Measurements from ENCODE around the gene TK2.

The TK2 gene

GRCh38 chr16:66458292-66458691, 91.6 kb downstream of the TK2 start:
- no peak for DNase-seq (ENCODE audit: low read depth in 2 of 2)
- no peak for TF ChIP-seq CTCF (IDR thresholded peaks at IDR 0.05; ENCODE audit: low read depth, low read length)
- H3K4me3 ChIP-seq (replicated peaks in 1 of 2; ENCODE audit: low read depth in 2 of 2, low read length in 2 of 2), result no peak overlapping the region

Measured in cardiac fibroblast (primary cell).